NCI-H460 (cell line): ENCODE results near the gene P3R3URF. TPM values are rescaled to one million over a fixed set of nuclear protein-coding genes. Genes with fewer than 3 reads are reported as not detected.

ENCODE experiments used
- DNase-seq: peaks from one replicate; pipeline ENCODE4 v3.0.0-alpha.2; 2016; ENCODE audit warnings: low read depth; ENCODE audit errors: extremely low read depth
- total RNA-seq: library from RNA; depleted of rRNA; stranded (reverse); fragments of >200 nt; shearing (Covaris generic); gene quantifications from 2 replicates; pipeline ENCODE4 v1.2.3, GENCODE V29; 2014

P3R3URF gene
- total RNA-seq, 1 experiment from 2014 or later: not detected

- DNase-seq: no peak
Observed at GRCh38 chr1:46174448-46175231, 1.6 kb downstream of the P3R3URF start, which contains the start of gene TSPAN1. Gene TSPAN1 (plus strand): TSS chr1:46175087. CDS start chr1:46181108, 6,021 bp downstream.

- DNase-seq: no peak
Observed at GRCh38 chr1:46173361-46173856, 2.9 kb downstream of the P3R3URF start.

DNA sequence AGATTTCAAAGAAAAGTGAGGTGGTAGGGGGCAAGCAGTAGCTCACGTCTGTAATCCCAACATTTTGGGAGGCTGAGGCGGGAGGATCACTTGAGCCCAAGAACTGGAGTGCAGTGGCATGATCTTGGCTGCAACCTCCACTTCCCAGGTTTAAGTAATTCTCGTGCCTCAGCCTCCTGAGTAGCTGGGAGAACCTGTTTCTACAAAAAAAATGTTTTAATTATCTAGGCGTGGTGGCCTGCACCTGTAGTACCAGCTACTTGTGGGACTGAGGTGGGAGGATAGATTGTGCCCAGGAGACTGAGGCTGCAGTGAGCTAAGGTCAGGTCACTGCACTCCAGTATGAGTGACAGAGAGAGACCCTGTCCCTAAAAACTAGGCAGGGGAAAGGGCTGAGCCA lies 4.0 kb downstream of the P3R3URF start:
- no peak for DNase-seq

DNA sequence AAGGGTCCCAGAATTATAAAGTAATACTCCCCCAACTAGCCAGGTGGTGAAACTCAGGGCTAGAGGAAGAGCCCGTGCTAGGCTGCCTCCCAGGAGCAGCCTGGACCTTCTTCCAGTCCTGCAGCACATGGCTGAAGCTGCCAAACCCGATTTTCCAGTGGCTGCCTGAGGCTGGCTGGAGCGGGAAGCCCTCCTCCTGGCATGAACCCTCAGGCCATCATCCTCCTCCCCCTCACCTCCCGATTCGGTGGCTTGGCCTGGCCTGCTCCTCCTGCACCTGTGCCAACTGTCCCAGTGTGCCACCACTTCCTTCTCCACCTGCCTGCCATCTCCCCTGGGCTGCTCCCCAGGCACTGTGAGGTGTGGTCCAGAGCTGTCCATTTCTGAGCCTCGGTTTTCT lies 4.4 kb downstream of the P3R3URF start:
- DNase-seq: no peak

DNA sequence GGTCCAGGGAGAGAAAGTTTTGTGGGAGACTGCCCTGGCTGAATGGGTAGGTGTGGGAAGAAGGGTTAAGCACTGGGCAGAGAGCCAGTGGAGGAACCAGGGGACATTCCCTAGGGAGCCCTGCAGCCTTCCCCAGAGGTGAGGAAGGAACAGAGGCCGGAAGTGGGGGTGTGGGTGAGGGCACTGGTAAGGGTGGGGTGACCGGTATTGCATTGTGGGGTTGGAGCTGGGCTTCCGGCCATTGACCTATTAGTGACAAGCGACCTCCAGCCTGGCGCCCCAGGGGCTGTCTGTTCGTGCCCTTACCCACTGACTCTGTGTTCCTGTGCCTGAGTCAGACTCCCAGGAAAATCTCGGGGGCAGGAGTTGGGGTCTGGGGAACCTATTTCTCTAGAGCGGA lies 4.9 kb downstream of the P3R3URF start:
- no peak for DNase-seq

DNA sequence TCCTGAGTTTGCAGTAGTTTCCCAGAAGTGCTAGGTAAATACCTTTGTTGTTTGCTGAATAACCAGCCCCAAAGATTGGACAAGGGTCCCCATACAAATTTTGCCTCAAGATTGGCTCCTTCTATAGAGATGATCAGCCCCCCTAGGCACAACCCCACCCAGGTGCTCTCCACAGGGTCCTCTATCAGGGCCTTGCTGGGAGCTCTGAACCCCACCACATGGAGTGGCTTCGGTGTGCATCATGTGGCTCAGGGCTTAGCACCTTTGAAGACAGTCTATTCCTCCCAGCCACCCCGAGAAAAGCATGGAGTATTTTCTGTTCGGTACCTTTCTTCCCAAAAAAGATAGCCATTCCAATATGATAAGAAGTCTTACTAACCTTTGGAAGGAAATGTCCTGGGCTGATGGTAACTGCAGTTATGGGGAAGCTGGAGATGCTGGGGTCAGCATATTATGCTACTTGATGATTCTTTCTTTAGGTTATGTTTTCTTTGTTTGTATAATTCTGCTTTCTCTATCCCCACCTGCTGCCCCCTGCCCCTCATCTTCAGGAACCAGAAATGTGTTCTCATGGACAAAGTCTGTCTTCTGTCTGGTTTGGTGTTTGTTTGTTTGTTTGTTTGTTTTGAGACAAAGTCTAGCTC lies 6.4 kb downstream of the P3R3URF start:
- DNase-seq: no peak

DNA sequence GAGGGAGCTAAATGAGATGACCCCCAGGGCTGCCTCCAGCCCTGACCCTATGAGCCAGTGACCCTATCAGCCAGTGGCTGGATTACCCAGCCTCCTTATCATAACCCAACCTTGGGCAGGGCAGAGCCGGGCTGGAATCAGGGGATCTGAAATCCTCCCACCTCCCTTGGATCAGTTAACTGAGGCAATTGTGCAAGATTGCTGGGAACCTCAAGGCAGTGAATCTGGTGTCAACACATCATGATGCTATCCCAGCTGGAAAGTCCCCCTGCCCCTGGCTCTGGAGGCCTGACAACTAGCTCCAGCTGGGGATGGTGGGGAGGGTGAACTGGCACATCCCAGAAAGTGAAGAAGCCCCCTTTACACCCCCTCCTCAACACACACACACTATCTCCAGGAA lies 7.8 kb downstream of the P3R3URF start:
- no peak for DNase-seq

- DNase-seq: no peak
Observed at GRCh38 chr1:46166521-46167462, 9.5 kb downstream of the P3R3URF start.

- no peak for DNase-seq
Observed at GRCh38 chr1:46160212-46160611, 16.1 kb downstream of the P3R3URF start.

- no peak for DNase-seq
Observed at GRCh38 chr1:46159516-46159915, 16.8 kb downstream of the P3R3URF start.

- DNase-seq: no peak
Observed at GRCh38 chr1:46158312-46159281, 17.7 kb downstream of the P3R3URF start.

DNA sequence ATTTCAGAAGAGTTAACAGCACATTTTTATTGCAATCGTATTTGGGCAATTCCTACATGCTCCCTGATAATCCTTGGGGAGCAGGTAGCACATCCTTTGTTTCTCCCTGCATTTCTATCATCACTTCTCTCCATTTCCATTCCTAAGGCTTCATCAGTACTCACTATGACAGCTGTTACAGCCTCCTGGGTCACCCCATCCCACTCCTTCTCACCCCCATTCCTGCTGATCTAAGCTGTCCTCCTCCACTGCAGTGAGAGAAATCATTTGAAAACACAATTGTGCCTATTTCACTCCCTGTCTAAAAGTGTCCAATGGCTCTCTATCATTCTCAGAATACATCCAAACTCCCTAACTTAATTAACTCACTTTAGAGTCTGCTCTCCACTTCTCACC lies 18.4 kb downstream of the P3R3URF start:
- DNase-seq: no peak

DNA sequence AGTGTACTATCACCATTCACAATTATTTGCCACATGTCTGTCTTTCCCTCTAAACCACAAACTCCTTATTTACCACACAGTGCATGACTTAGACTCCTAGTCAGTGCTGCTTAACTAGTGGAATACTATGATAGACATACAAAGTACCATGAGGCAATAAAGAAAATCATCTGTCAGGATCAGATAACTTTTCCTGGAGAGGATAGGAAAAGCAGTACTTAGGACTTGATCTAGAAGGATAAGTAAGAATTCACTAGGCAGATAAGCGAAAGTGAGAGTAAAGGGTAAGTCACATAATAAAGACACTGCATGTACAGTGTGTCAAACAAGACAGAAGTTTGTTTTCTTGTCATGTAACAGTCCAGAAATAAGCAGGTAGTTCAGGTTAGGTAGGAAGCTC lies 22.6 kb downstream of the P3R3URF start:
- no peak for DNase-seq

GRCh38 chr1:46153228-46153627 lies 23.1 kb downstream of the P3R3URF start:
- no peak for DNase-seq

DNA sequence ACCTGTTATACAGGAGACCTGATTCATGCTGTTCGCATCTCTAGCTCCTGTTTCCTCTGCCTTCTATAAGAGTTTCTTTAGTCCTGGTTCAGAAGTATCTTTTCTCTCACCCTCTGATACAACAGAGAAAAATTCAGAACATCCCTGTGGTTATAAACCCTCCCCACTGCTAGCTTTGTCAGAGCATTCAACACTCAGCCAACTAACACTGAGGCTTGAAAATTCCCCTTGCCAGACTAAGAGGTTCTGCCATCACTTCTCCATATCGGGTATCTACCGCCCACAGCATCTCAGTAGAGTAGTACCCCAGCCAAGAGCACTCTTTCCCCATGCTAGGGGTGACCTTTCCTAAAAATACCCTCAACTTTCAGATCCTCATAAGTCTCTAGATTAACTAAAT lies 24.3 kb downstream of the P3R3URF start:
- no peak for DNase-seq

DNA sequence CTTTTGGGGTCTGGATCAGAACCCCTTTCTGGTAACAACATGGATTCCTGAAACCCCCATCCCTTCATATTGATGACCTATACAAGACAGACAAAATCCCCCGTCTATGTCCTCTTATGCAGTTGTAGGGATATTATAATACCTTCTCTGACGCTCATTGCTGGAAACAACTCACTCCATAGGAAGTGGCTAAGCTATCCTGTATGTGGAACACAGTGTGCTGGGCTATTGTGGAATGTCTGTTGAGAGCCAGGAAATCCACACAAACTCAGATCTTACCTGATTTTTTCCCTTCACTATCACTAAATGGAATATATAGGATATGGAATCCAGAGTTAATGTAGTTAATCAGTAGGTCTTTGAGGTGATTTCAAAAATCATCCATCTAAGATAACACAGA lies 26.2 kb downstream of the P3R3URF start:
- no peak for DNase-seq

DNA sequence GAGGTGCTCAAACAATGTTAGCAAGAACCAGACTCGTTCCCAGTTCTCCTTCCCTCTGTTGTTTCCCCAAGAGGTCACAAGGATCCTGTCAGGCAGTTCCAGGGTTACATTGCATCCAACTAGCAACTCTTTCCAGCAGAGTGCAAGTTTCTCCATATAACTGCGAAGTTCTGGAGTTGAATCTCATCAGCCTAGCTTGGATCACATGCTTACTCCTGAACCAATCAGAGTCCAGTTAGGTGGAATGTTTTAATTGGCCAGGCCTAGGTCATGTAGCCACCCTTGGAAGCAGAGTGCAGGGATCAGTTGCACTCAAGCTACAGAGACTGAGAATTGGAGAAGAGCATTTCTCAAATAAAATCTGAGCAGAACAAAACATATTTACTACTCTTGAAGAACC lies 28.0 kb downstream of the P3R3URF start:
- no peak for DNase-seq

DNA sequence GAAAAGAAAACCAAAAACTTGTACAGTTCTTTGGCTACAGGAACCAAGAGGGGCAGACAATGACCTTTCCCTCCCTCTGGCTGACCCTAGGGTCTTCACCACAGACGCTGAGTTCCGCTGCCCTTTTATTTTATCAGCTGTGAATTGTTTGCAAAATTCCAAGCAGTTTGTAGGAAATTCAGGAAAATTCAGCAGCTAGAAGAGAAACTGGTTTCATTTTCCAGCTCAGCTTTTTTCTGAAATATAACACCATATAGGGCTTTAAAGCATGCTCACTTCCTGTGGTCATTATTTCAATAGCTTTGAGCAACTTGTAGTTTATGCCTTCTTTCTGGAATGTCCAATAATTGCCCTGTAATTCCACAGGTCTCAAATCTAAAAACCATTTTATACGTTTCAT lies 38.4 kb downstream of the P3R3URF start:
- DNase-seq: no peak

- DNase-seq: no peak
Observed at GRCh38 chr1:46136711-46137110, 39.6 kb downstream of the P3R3URF start.
